Right cardiac atrium (tissue), 5 donors: ENCODE measurements around the gene USP25. TPM values are rescaled to one million over a fixed set of nuclear protein-coding genes. Genes with fewer than 3 reads are reported as not detected.

Experiments
- ATAC-seq, 2 donors: fragments of 200-7000 bp; cut with Tn5 transposase; one replicate each; pipeline versions ENCODE4 v1.8.0 to v1.9.1; 2020; ENCODE audit warnings: moderate library complexity in 2 of 2, mild to moderate bottlenecking in 1 of 2
- DNase-seq, 3 donors: peaks; one replicate each; pipeline ENCODE4 v3.0.0-alpha.2; 2020
- H3K27ac ChIP-seq: one replicate; pipeline ENCODE4 v1.5.1; 2013; ENCODE audit warnings: mild to moderate bottlenecking, low read length, control low read depth, moderate library complexity
- H3K27me3 ChIP-seq: one replicate; pipeline ENCODE4 v1.6.1; 2013; ENCODE audit not compliant: control insufficient read depth, insufficient read depth
- H3K4me1 ChIP-seq: one replicate; pipeline ENCODE4 v1.6.1; 2013; ENCODE audit warnings: low read length; ENCODE audit not compliant: control insufficient read depth, insufficient read depth
- H3K4me3 ChIP-seq: one replicate; pipeline ENCODE4 v1.5.1; 2013; ENCODE audit warnings: low read length, control low read depth
- H3K9me3 ChIP-seq: one replicate; pipeline ENCODE4 v1.6.1; 2013; ENCODE audit warnings: low read length; ENCODE audit not compliant: control insufficient read depth
- WGBS: extraction: QIAGEN DNeasy Blood & Tissue Kit; methylation state at CpG from one replicate; pipeline ENCODE4 v1.1.7; 2013; 5-methylcytosine and 5-hydroxymethylcytosine counted together
- intact Hi-C, 4 donors: fragments of 100-400 bp; cut with DNase I; formaldehyde crosslinking; loops; one replicate each; pipeline versions ENCODE4 v1.11.0 to v1.14.0; 2022 to 2023
- polyA plus RNA-seq: library from polyadenylated mRNA; stranded (reverse); fragments of 200-250 nt; gene quantifications from one replicate; pipeline ENCODE4 v1.2.3, GENCODE V29; 2013
- total RNA-seq, 4 donors: library from RNA; stranded (reverse); fragmentation: NEBNext Ultra II Directional; extraction: Animal tissue kit (Norgen Biotek cat#: 25700); gene quantifications; one replicate each; pipeline ENCODE4 v1.2.1, GENCODE V29; 2021
- donor health status: healthy with polysubstance abuse.
- donor health status: DM: no; HTN: yes; CAD: no.
- donor health status: DM: no; HTN: no; CAD: no.
- donor health status: DM: no; HTN: yes; CAD: no; lungs with severe emphysema.
- donor health status: DM: yes; HTN: yes; CAD: no.

Gene USP25
- total and polyA plus RNA-seq, 5 donors, result 31.5 to 60.6 (median 48.7) TPM

GRCh38 chr21:15744926-15745325 lies 15.1 kb downstream of the USP25 start:
- H3K27me3 ChIP-seq, result no peaks in the 10 kb centered on the region
- 68% methylated on average over 4 of the region's 4 CpGs for WGBS
- ATAC-seq (no peak), DNase-seq (no peak)
- H3K9me3 ChIP-seq, result no peaks in the 10 kb centered on the region
- intact Hi-C loops, result no loop called here
- no peak overlapping the region for H3K4me3 ChIP-seq
- H3K4me1 ChIP-seq, result peaks cover 8% of the 10 kb centered on the region
- no peak overlapping the region for H3K27ac ChIP-seq

- H3K27me3 ChIP-seq, result no peaks in the 10 kb centered on the region
- no peaks in the 10 kb centered on the region for H3K9me3 ChIP-seq
- no peak overlapping the region for H3K4me3 ChIP-seq
- no peak overlapping the region for H3K27ac ChIP-seq
- DNase-seq (no peak), ATAC-seq (no peak)
- WGBS, result 82% methylated on average over 1 of the region's 1 CpG
- peaks cover 11% of the 10 kb centered on the region for H3K4me1 ChIP-seq
- intact Hi-C loops, result no loop called here
Measured at GRCh38 chr21:15748586-15748985, 18.8 kb downstream of the USP25 start.

- Histone ChIP-seq H3K9me3 (no peaks in the 10 kb centered on the region), H3K4me3 (no peak overlapping the region), H3K4me1 (peaks cover 10% of the 10 kb centered on the region), H3K27me3 (no peaks in the 10 kb centered on the region), H3K27ac (no peak overlapping the region)
- intact Hi-C loops, result no loop called here
- WGBS, result 72% methylated on average over 5 of the region's 5 CpGs
- ATAC-seq, result no peak
- no peak for DNase-seq
Measured at GRCh38 chr21:15749082-15749860, 19.5 kb downstream of the USP25 start.

- ATAC-seq, result peak; percentile 59 to 65
Measured at GRCh38 chr21:15749861-15750159, 20.0 kb downstream of the USP25 start.

GRCh38 chr21:15751037-15751436 lies 21.3 kb downstream of the USP25 start:
- Histone ChIP-seq H3K4me3 (no peak overlapping the region), H3K27me3 (no peaks in the 10 kb centered on the region), H3K27ac (no peak overlapping the region), H3K4me1 (peaks cover 13% of the 10 kb centered on the region), H3K9me3 (no peaks in the 10 kb centered on the region)
- DNase-seq, result no peak
- intact Hi-C loops, result no loop called here
- ATAC-seq, result peak in 1 of 2 donors; percentile 48
- 51% methylated on average over 1 of the region's 1 CpG for WGBS

More at GRCh38 chr21:15749861-15750159, 20.0 kb downstream of the USP25 start:
- peaks cover 13% of the 10 kb centered on the region for H3K4me1 ChIP-seq
- no peak overlapping the region for H3K4me3 ChIP-seq
- intact Hi-C loops, result no loop called here
- WGBS, result 62% methylated on average over 2 of the region's 2 CpGs
- H3K27me3 ChIP-seq, result no peaks in the 10 kb centered on the region
- DNase-seq, result no peak
- H3K27ac ChIP-seq, result no peak overlapping the region
- H3K9me3 ChIP-seq, result no peaks in the 10 kb centered on the region

- Histone ChIP-seq H3K4me3 (no peak overlapping the region), H3K4me1 (peaks cover 14% of the 10 kb centered on the region), H3K27me3 (no peaks in the 10 kb centered on the region), H3K27ac (no peak overlapping the region), H3K9me3 (no peaks in the 10 kb centered on the region)
- DNase-seq (no peak), ATAC-seq (no peak)
- intact Hi-C loops, result no loop called here
Measured at GRCh38 chr21:15751546-15751945, 21.8 kb downstream of the USP25 start.

GRCh38 chr21:15752763-15753407 lies 23.1 kb downstream of the USP25 start:
- Histone ChIP-seq H3K4me1 (peaks cover 14% of the 10 kb centered on the region), H3K9me3 (no peaks in the 10 kb centered on the region), H3K4me3 (no peak overlapping the region), H3K27me3 (no peaks in the 10 kb centered on the region), H3K27ac (no peak overlapping the region)
- DNase-seq (no peak), ATAC-seq (no peak)
- WGBS, result 95% methylated on average over 3 of the region's 3 CpGs
- intact Hi-C loops, result no loop called here

- no peak overlapping the region for H3K4me3 ChIP-seq
- no peak for ATAC-seq
- 93% methylated on average over 1 of the region's 1 CpG for WGBS
- no peak for DNase-seq
- H3K27ac ChIP-seq, result no peak overlapping the region
- H3K27me3 ChIP-seq, result no peaks in the 10 kb centered on the region
- intact Hi-C loops, result no loop called here
- H3K9me3 ChIP-seq, result no peaks in the 10 kb centered on the region
- peaks cover 16% of the 10 kb centered on the region for H3K4me1 ChIP-seq
Measured at GRCh38 chr21:15753741-15754140, 24.0 kb downstream of the USP25 start.

- 55% methylated on average over 1 of the region's 1 CpG for WGBS
- Histone ChIP-seq H3K27ac (no peak overlapping the region), H3K4me1 (peaks cover 16% of the 10 kb centered on the region), H3K27me3 (no peaks in the 10 kb centered on the region), H3K9me3 (no peaks in the 10 kb centered on the region), H3K4me3 (no peak overlapping the region)
- intact Hi-C loops, result no loop called here
- no peak for DNase-seq
- peak in 1 of 2 donors; percentile 36 for ATAC-seq
Measured at GRCh38 chr21:15754640-15755039, 24.9 kb downstream of the USP25 start.

GRCh38 chr21:15755125-15755524 lies 25.3 kb downstream of the USP25 start:
- ATAC-seq (no peak), DNase-seq (no peak)
- Histone ChIP-seq H3K4me3 (no peak overlapping the region), H3K27me3 (no peaks in the 10 kb centered on the region), H3K27ac (no peak overlapping the region), H3K9me3 (no peaks in the 10 kb centered on the region), H3K4me1 (peaks cover 15% of the 10 kb centered on the region)
- intact Hi-C loops, result no loop called here
- WGBS, result 82% methylated on average over 3 of the region's 3 CpGs

GRCh38 chr21:15759469-15759868 lies 29.7 kb downstream of the USP25 start:
- peaks cover 6% of the 10 kb centered on the region for H3K4me1 ChIP-seq
- H3K27me3 ChIP-seq, result no peaks in the 10 kb centered on the region
- DNase-seq (no peak), ATAC-seq (no peak)
- no peak overlapping the region for H3K4me3 ChIP-seq
- H3K9me3 ChIP-seq, result no peaks in the 10 kb centered on the region
- H3K27ac ChIP-seq, result no peak overlapping the region
- intact Hi-C loops, result no loop called here
- 79% methylated on average over 2 of the region's 2 CpGs for WGBS
